Neural crest cell (in vitro differentiated cells): ENCODE results near the gene ARPC1B. TPM values are rescaled to one million over a fixed set of nuclear protein-coding genes. Genes with fewer than 3 reads are reported as not detected.

Source experiments
- DNase-seq: peaks from one replicate; pipeline ENCODE4 v3.0.0; 2021; ENCODE audit warnings: low read depth, mixed read lengths, low spot score
- H3K27ac Mint-ChIP-seq: one replicate; pipeline ENCODE4 v1.8.0; 2021; ENCODE audit warnings: mild to moderate bottlenecking, mixed read lengths; ENCODE audit not compliant: unreplicated experiment
- H3K27me3 Mint-ChIP-seq: 2 replicates; pipeline ENCODE4 v1.8.0; 2021; ENCODE audit warnings: low read depth, mild to moderate bottlenecking, mixed read lengths
- H3K36me3 Mint-ChIP-seq: 2 replicates; pipeline ENCODE4 v1.8.0; 2021; ENCODE audit warnings: low read depth, mild to moderate bottlenecking, mixed read lengths
- H3K4me1 Mint-ChIP-seq: 2 replicates; pipeline ENCODE4 v1.8.0; 2021; ENCODE audit warnings: mixed read lengths
- H3K4me3 Mint-ChIP-seq: one replicate; pipeline ENCODE4 v1.8.0; 2021; ENCODE audit warnings: mild to moderate bottlenecking, mixed read lengths
- H3K9me3 Mint-ChIP-seq: 2 replicates; pipeline ENCODE4 v1.8.0; 2021; ENCODE audit warnings: mixed read lengths
- CTCF ChIP-seq: fragments of 200-600 bp; sonication (generic); conservative IDR thresholded peaks from 2 replicates; pipeline ENCODE4 v1.5.0; 2021; ENCODE audit warnings: antibody characterized with exemption, mild to moderate bottlenecking
- total RNA-seq: library from RNA; stranded (reverse); gene quantifications from 2 replicates; pipeline ENCODE4 v1.2.1, GENCODE V29; 2021

Gene ARPC1B
- total RNA-seq, 1 donor from 2014 or later, result 67.7 TPM

GRCh38 chr7:99380032-99380822, 5.7 kb downstream of the ARPC1B start:
- Mint-ChIP-seq H3K36me3 (peaks cover 2% of the 10 kb centered on the region), H3K9me3 (no peaks in the 10 kb centered on the region), H3K4me3 (peak overlapping the region; percentile 38), H3K27me3 (no peaks in the 10 kb centered on the region), H3K4me1 (peaks cover 20% of the 10 kb centered on the region), H3K27ac (no peak overlapping the region)
- no peak for DNase-seq
- TF ChIP-seq CTCF, result no peak

- H3K27me3 Mint-ChIP-seq, result no peaks in the 10 kb centered on the region
- H3K9me3 Mint-ChIP-seq, result no peaks in the 10 kb centered on the region
- TF ChIP-seq CTCF, result no peak
- H3K36me3 Mint-ChIP-seq, result peaks cover 2% of the 10 kb centered on the region
- no peak for DNase-seq
- H3K27ac Mint-ChIP-seq, result no peak overlapping the region
- H3K4me1 Mint-ChIP-seq, result peaks cover 20% of the 10 kb centered on the region
- peak overlapping the region; percentile 31 for H3K4me3 Mint-ChIP-seq
These were observed 6.5 kb downstream of the ARPC1B start for GRCh38 chr7:99380823-99381663.

- Mint-ChIP-seq H3K4me3 (no peak overlapping the region), H3K27ac (no peak overlapping the region), H3K9me3 (no peaks in the 10 kb centered on the region), H3K36me3 (peaks cover 2% of the 10 kb centered on the region), H3K27me3 (no peaks in the 10 kb centered on the region), H3K4me1 (peaks cover 20% of the 10 kb centered on the region)
- no peak for TF ChIP-seq CTCF
- DNase-seq, result no peak
These were observed 7.1 kb downstream of the ARPC1B start for GRCh38 chr7:99381664-99382075.

GRCh38 chr7:99383203-99383602, 8.7 kb downstream of the ARPC1B start:
- Mint-ChIP-seq H3K4me1 (peaks cover 20% of the 10 kb centered on the region), H3K27ac (no peak overlapping the region), H3K27me3 (no peaks in the 10 kb centered on the region), H3K9me3 (no peaks in the 10 kb centered on the region), H3K36me3 (peaks cover 2% of the 10 kb centered on the region), H3K4me3 (no peak overlapping the region)
- TF ChIP-seq CTCF, result no peak
- DNase-seq, result no peak

GRCh38 chr7:99383791-99384370, 9.4 kb downstream of the ARPC1B start:
- H3K9me3 Mint-ChIP-seq, result no peaks in the 10 kb centered on the region
- no peak for DNase-seq
- H3K4me1 Mint-ChIP-seq, result peaks cover 20% of the 10 kb centered on the region
- no peak overlapping the region for H3K4me3 Mint-ChIP-seq
- peaks cover 2% of the 10 kb centered on the region for H3K36me3 Mint-ChIP-seq
- peak overlapping the region; percentile 78 for H3K27ac Mint-ChIP-seq
- no peak for TF ChIP-seq CTCF
- H3K27me3 Mint-ChIP-seq, result no peaks in the 10 kb centered on the region
